Ramos (cell line): ENCODE data around the gene CPOX.

Source experiments
- in situ Hi-C: fragments of 300-500 bp; cut with MboI; formaldehyde crosslinking; loops from one replicate; pipeline ENCODE4 v1.14.3; 2022; ENCODE audit warnings: low sequenced_read_pairs; ENCODE audit not compliant: unreplicated experiment

Gene CPOX

GRCh38 chr3:98596541-98597500 lies 3.4 kb upstream of the CPOX start:
- in situ Hi-C loops: loop anchor here (5.0 to 25.0 kb wide), 3 partner anchors 220 to 560 kb away; partner anchors contain the start of gene GABRR3

- in situ Hi-C loops: loop anchor here (5.0 to 25.0 kb wide), 3 partner anchors 221 to 559 kb away; partner anchors contain the start of gene GABRR3
These were observed 2.7 kb upstream of the CPOX start for GRCh38 chr3:98596087-98596486.

GRCh38 chr3:98594628-98595324 lies 1.4 kb upstream of the CPOX start:
- in situ Hi-C loops: loop anchor here (5.0 to 25.0 kb wide), 3 partner anchors 223 to 557 kb away; partner anchors contain the start of gene GABRR3

DNA sequence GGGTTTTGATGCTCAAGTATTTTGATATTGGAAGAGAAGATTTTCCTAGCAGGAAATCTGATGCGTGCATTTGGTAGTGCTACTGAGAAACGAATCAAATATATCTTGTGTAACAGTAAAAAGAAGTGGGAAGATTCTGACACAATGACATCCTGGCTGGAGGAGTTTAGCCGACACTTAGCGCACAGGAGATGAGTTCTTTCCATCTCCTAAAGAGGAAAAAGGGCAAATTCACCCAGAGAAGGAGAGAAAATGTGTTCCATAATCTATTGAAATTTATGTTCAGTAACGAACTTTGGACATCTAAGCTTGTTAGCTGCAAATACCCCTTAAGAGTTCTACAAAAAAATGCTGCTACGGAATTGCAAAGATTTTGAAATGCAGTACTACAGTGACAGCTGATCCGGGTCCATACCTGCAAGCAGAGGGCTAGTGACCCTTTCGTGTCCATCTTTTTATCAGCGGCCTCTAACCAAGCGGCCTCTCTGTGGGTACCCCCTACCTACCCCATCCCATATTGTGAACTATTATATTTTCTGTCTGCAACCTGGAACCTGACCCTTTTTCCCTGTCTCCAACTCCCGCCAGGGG lies 971 bp downstream of the CPOX start:
- in situ Hi-C loops: loop anchor here (25.0 kb wide), 2 partner anchors 420 to 555 kb away; partner anchors contain the start of gene GABRR3

- in situ Hi-C loops: loop anchor here (25.0 kb wide), 2 partner anchors 423 to 552 kb away; partner anchors contain the start of gene GABRR3
These were observed 3.9 kb downstream of the CPOX start for GRCh38 chr3:98589331-98590036.

DNA sequence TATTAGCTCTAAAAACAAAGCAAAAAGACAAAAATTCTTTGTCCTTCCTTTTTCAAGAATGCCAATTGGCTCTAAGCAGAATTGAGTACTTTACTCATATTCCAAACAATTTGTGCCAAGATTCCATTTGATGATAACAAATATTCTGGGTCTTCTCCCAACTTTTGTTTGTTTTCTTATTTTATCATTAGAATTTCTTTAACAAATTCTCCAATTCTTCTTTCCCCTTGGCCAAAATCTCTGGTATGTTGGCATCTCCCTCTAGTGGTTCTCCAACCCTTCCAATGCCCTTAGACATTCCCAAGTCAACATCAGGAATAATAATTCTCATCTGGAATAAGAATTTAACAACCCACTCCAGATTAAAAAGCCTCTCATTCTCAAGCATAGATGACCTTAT lies 5.3 kb downstream of the CPOX start:
- in situ Hi-C loops: loop anchor here (25.0 kb wide), 2 partner anchors 424 to 551 kb away; partner anchors contain the start of gene GABRR3

- in situ Hi-C loops: loop anchor here (25.0 kb wide), 2 partner anchors 425 to 550 kb away; partner anchors contain the start of gene GABRR3
These were observed 5.8 kb downstream of the CPOX start for GRCh38 chr3:98587654-98588053.

GRCh38 chr3:98584547-98584946 lies 8.9 kb downstream of the CPOX start:
- in situ Hi-C loops: loop anchor here (25.0 kb wide), 2 partner anchors 428 to 547 kb away; partner anchors contain the start of gene GABRR3

GRCh38 chr3:98583766-98584165 lies 9.6 kb downstream of the CPOX start:
- in situ Hi-C loops: loop anchor here (25.0 kb wide), 2 partner anchors 429 to 546 kb away; partner anchors contain the start of gene GABRR3

GRCh38 chr3:98582042-98582441 lies 11.4 kb downstream of the CPOX start:
- in situ Hi-C loops: loop anchor here (25.0 kb wide), 2 partner anchors 430 to 545 kb away; partner anchors contain the start of gene GABRR3

DNA sequence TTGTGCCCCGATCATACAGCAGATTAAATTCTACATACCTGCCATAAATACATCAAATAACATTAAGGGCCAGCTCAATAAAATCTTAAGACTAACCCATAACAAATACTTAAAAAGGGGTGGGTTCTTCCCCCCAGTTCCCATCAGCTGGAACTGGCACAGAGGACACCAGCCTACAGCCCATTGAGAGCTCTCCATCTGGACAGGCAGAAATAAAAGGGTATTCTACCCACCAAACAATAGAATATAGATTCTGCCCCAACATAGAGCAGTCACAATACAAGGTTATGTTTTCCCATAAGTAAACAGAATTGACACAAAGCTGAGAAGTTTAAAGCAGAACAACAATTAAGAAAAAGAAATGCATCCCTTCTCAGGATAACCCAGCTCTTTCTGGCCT lies 11.9 kb downstream of the CPOX start:
- in situ Hi-C loops: loop anchor here (25.0 kb wide), 2 partner anchors 431 to 544 kb away; partner anchors contain the start of gene GABRR3

GRCh38 chr3:98580401-98581386 lies 12.7 kb downstream of the CPOX start:
- in situ Hi-C loops: loop anchor here (25.0 kb wide), 2 partner anchors 432 to 543 kb away; partner anchors contain the start of gene GABRR3

- in situ Hi-C loops: loop anchor here (10.0 to 25.0 kb wide), 3 partner anchors 243 to 540 kb away; partner anchors contain the start of gene GABRR3
These were observed 16.1 kb downstream of the CPOX start for GRCh38 chr3:98577178-98577895.

DNA sequence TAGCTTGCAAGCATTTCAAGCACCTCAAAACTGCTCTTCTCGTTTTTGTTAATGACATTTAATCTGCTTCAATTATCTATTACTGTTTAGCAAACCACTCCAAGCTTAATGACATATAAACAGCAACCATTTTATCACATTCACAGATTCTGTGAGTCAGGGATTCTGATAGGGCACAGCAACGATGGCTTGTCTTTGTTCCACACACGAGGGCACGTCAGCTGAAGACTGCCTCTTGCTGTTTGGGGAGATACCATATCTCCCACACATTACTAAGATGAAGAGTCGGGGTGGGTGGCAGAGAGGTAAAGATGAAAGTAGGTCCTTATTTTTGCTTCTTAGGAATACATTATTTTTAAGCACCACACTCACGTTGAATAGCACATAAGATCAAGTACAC lies 19.3 kb downstream of the CPOX start:
- in situ Hi-C loops: loop anchor here (10.0 kb wide), 1 partner anchor 239 kb away; no protein-coding TSS in a partner anchor

DNA sequence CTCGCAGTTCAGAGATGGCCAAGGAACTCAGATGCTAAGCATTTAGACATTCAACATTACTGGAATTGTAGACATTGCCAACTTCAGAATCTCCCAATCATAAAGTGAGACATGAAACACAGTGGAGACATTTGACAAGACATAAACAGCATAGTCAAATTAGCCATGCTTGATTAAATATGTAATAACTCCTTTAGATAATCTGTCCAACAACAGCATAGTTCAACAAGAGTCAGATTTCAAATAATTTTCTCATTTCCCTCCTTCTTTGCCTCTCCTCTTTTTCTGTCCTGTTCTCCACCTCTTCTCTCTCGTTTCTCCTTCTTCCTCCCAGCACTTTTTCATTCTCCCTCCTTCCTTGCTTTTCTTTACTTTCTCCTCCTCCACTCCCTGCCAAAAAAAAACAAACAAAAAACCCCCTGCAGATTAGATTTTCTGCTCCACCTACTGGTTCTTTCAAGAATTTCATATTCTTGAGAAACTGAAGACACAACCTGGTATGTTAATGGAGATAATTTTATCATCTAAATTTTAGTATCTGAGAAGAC lies 20.2 kb downstream of the CPOX start:
- in situ Hi-C loops: loop anchor here (10.0 kb wide), 1 partner anchor 238 kb away; no protein-coding TSS in a partner anchor

- in situ Hi-C loops: no loop called here
These were observed 25.0 kb downstream of the CPOX start for GRCh38 chr3:98568402-98568801.
